Astrocyte (in vitro differentiated cells and primary cell): ENCODE results near the gene ANKRD39. TPM values are rescaled to one million over a fixed set of nuclear protein-coding genes. Genes with fewer than 3 reads are reported as not detected.

Experiments
- DNase-seq: peaks from one replicate; pipeline ENCODE4 v3.0.0-alpha.2; 2010; ENCODE audit warnings: low read depth
- FAIRE-seq: peaks from 2 replicates; lab custom pipeline; 2011; peaks lifted over from hg19 to GRCh38; lab: Jason Lieb, UNC
- H2AFZ ChIP-seq: 2 replicates; pipeline ENCODE4 v1.6.0; 2012; ENCODE audit warnings: low read depth, low read length, inconsistent platforms
- H3K27ac ChIP-seq: 2 replicates; pipeline ENCODE4 v1.5.1; 2011; ENCODE audit warnings: low read depth, low read length, inconsistent platforms
- H3K27me3 ChIP-seq: 2 replicates; pipeline ENCODE4 v1.6.0; 2011; ENCODE audit warnings: low read length, inconsistent platforms; ENCODE audit not compliant: insufficient read depth
- H3K36me3 ChIP-seq: 2 replicates; pipeline ENCODE4 v1.5.1; 2011; ENCODE audit warnings: low read length, inconsistent platforms; ENCODE audit not compliant: insufficient read depth
- H3K4me1 ChIP-seq: 2 replicates; pipeline ENCODE4 v1.5.1; 2011; ENCODE audit warnings: low read length, inconsistent platforms; ENCODE audit not compliant: insufficient read depth
- H3K4me2 ChIP-seq: 2 replicates; pipeline ENCODE4 v1.6.0; 2012; ENCODE audit warnings: low read length, inconsistent platforms
- H3K4me3 ChIP-seq: 2 replicates; pipeline ENCODE4 v1.5.1; 2011; ENCODE audit warnings: low read depth, mild to moderate bottlenecking, low read length, inconsistent platforms; ENCODE audit not compliant: insufficient read depth
- H3K79me2 ChIP-seq: 2 replicates; pipeline ENCODE4 v1.6.0; 2012; ENCODE audit warnings: mild to moderate bottlenecking, low read length, inconsistent platforms; ENCODE audit not compliant: insufficient read depth
- H3K9ac ChIP-seq: 2 replicates; pipeline ENCODE4 v1.6.0; 2012; ENCODE audit warnings: mild to moderate bottlenecking, low read length, inconsistent platforms
- H3K9me3 ChIP-seq: 2 replicates; pipeline ENCODE4 v1.5.1; 2012; ENCODE audit warnings: low read depth, mild to moderate bottlenecking, low read length, inconsistent platforms; ENCODE audit not compliant: insufficient read depth
- H4K20me1 ChIP-seq: 2 replicates; pipeline ENCODE4 v1.6.0; 2012; ENCODE audit warnings: low read length, inconsistent platforms; ENCODE audit not compliant: insufficient read depth
- H3K27ac Mint-ChIP-seq: one replicate; pipeline ENCODE4 v1.8.0; 2021; ENCODE audit warnings: mild to moderate bottlenecking, mixed read lengths; ENCODE audit not compliant: unreplicated experiment
- H3K27me3 Mint-ChIP-seq: one replicate; pipeline ENCODE4 v1.8.0; 2021; ENCODE audit warnings: low read depth, mixed read lengths; ENCODE audit not compliant: unreplicated experiment
- H3K36me3 Mint-ChIP-seq: one replicate; pipeline ENCODE4 v1.8.0; 2021; ENCODE audit warnings: low read depth, mixed read lengths; ENCODE audit not compliant: unreplicated experiment
- H3K4me1 Mint-ChIP-seq: one replicate; pipeline ENCODE4 v1.8.0; 2021; ENCODE audit warnings: low read depth, mixed read lengths; ENCODE audit not compliant: unreplicated experiment
- H3K4me3 Mint-ChIP-seq: one replicate; pipeline ENCODE4 v1.8.0; 2021; ENCODE audit warnings: mild to moderate bottlenecking, moderate library complexity, mixed read lengths; ENCODE audit not compliant: unreplicated experiment
- H3K9me3 Mint-ChIP-seq: one replicate; pipeline ENCODE4 v1.8.0; 2021; ENCODE audit warnings: mild to moderate bottlenecking, mixed read lengths; ENCODE audit not compliant: unreplicated experiment
- CTCF ChIP-seq: IDR thresholded peaks from 2 replicates; pipeline ENCODE4 v1.5.1; 2011; ENCODE audit warnings: low read depth, mild to moderate bottlenecking, inconsistent platforms, low read length, moderate library complexity; ENCODE audit not compliant: insufficient read depth
- EZH2 ChIP-seq: IDR thresholded peaks from 2 replicates; pipeline ENCODE4 v1.6.1; 2012; ENCODE audit warnings: mild to moderate bottlenecking, low read length, inconsistent platforms; ENCODE audit not compliant: insufficient read depth
- total RNA-seq: library from RNA; stranded (reverse); gene quantifications from 2 replicates; pipeline ENCODE4 v1.2.1, GENCODE V29; 2021

Gene ANKRD39
- total RNA-seq, 1 donor from 2014 or later = 13.7 TPM

- Histone ChIP-seq H3K27ac (no peak overlapping the region), H3K36me3 (no peaks in the 10 kb centered on the region), H3K27me3 (peaks cover 5% of the 10 kb centered on the region), H3K9me3 (no peaks in the 10 kb centered on the region), H3K4me3 (no peak overlapping the region), H2AFZ (no peak overlapping the region), H3K9ac (no peak overlapping the region), H3K79me2 (no peaks in the 10 kb centered on the region), H4K20me1 (no peaks in the 10 kb centered on the region), H3K4me2 (no peak overlapping the region), H3K4me1 (no peaks in the 10 kb centered on the region)
- H3K27me3 Mint-ChIP-seq = peaks cover 10% of the 10 kb centered on the region
- H3K36me3 Mint-ChIP-seq = no peaks in the 10 kb centered on the region
- peak overlapping the region; percentile 62 for H3K4me3 Mint-ChIP-seq
- no peaks in the 10 kb centered on the region for H3K9me3 Mint-ChIP-seq
- TF ChIP-seq CTCF (no peak), EZH2 (no peak)
- H3K4me1 Mint-ChIP-seq = peaks cover 25% of the 10 kb centered on the region
- no peak for FAIRE-seq
- no peak for DNase-seq
- H3K27ac Mint-ChIP-seq = no peak overlapping the region
Measured at GRCh38 chr2:96885432-96886347, 27.9 kb upstream of the ANKRD39 start.

GRCh38 chr2:96884299-96885094, 26.7 kb upstream of the ANKRD39 start:
- H3K79me2 ChIP-seq = no peaks in the 10 kb centered on the region
- no peaks in the 10 kb centered on the region for H3K4me1 ChIP-seq
- H3K36me3 ChIP-seq = no peaks in the 10 kb centered on the region
- no peak for FAIRE-seq
- Mint-ChIP-seq H3K9me3 (no peaks in the 10 kb centered on the region), H3K36me3 (no peaks in the 10 kb centered on the region), H3K4me1 (peaks cover 19% of the 10 kb centered on the region), H3K27me3 (peaks cover 13% of the 10 kb centered on the region), H3K27ac (no peak overlapping the region), H3K4me3 (no peak overlapping the region)
- peaks cover 5% of the 10 kb centered on the region for H3K27me3 ChIP-seq
- no peak overlapping the region for H3K9ac ChIP-seq
- no peak for DNase-seq
- H3K4me3 ChIP-seq = no peak overlapping the region
- no peak overlapping the region for H2AFZ ChIP-seq
- H3K27ac ChIP-seq = no peak overlapping the region
- TF ChIP-seq CTCF = no peak
- no peak for TF ChIP-seq EZH2
- H3K9me3 ChIP-seq = no peaks in the 10 kb centered on the region
- H4K20me1 ChIP-seq = no peaks in the 10 kb centered on the region
- H3K4me2 ChIP-seq = no peak overlapping the region
